Esophagus squamous epithelium (tissue), 5 donors: ENCODE measurements around the gene GPR18. TPM values are rescaled to one million over a fixed set of nuclear protein-coding genes. Genes with fewer than 3 reads are reported as not detected.
A peak's percentile ranks its signal among the peaks of the same experiment; 100 is the strongest.

ENCODE experiments used
- DNase-seq: peaks from one replicate; lab custom pipeline; 2025; lab: John Stamatoyannopoulos, UW
- H3K27ac ChIP-seq, 4 donors: fragments of 200-600 bp; sonication (generic); one replicate each; pipeline ENCODE4 v1.5.1; 2016 to 2019; ENCODE audit warnings: mild to moderate bottlenecking in 1 of 4
- H3K27me3 ChIP-seq, 4 donors: fragments of 200-600 bp; sonication (generic); 1 replicate in 3 of 4; 2 replicates in 1 of 4; pipeline versions ENCODE4 v1.5.1 to v1.6.0; 2017 to 2021; ENCODE audit warnings: antibody characterized with exemption in 1 of 4
- H3K36me3 ChIP-seq, 3 donors: fragments of 200-600 bp; sonication (generic); one replicate each; pipeline ENCODE4 v1.5.1; 2016 to 2019
- H3K4me1 ChIP-seq, 3 donors: fragments of 200-600 bp; sonication (generic); one replicate each; pipeline ENCODE4 v1.5.1; 2017 to 2019
- H3K4me3 ChIP-seq, 4 donors: fragments of 200-600 bp; sonication (generic); 1 replicate in 3 of 4; 2 replicates in 1 of 4; pipeline ENCODE4 v1.5.1; 2016 to 2019; ENCODE audit warnings: mild to moderate bottlenecking in 2 of 4, moderate library complexity in 1 of 4
- H3K9me3 ChIP-seq, 3 donors: fragments of 200-600 bp; sonication (generic); one replicate each; pipeline ENCODE4 v1.5.1; 2016 to 2019
- CTCF ChIP-seq, 6 experiments: fragments of 450-650 bp in 4 of 6; fragments of 200-600 bp in 2 of 6; sonication (generic) in 2 of 6; IDR thresholded peaks; one replicate each; pipeline ENCODE4 v1.5.1; 2016 to 2019; ENCODE audit warnings: antibody characterized with exemption in 6 of 6, mild to moderate bottlenecking in 4 of 6, moderate library complexity in 4 of 6
- POLR2A ChIP-seq, 4 donors: fragments of 450-650 bp; IDR thresholded peaks; one replicate each; pipeline ENCODE4 v1.6.1; 2017; ENCODE audit warnings: antibody characterized with exemption in 4 of 4, mild to moderate bottlenecking in 4 of 4, moderate library complexity in 3 of 4
- WGBS, 2 donors: methylation state at CpG; one replicate each; pipeline ENCODE4 v1.1.5; 2018; 5-methylcytosine and 5-hydroxymethylcytosine counted together
- intact Hi-C: fragments of 100-400 bp; cut with DNase I; formaldehyde crosslinking; loops from one replicate; pipeline ENCODE4 v1.15.0; 2022
- total RNA-seq, 4 donors: library from RNA; depleted of rRNA; stranded (reverse); fragments of >200 nt; gene quantifications; one replicate each; pipeline ENCODE4 v1.1.0, GENCODE V29; 2016
- donor health status: DM: yes; HTN: yes; CAD: no.

Gene GPR18
- total RNA-seq, 4 donors from 2014 or later: 0.19 TPM; not detected in 3

DNA sequence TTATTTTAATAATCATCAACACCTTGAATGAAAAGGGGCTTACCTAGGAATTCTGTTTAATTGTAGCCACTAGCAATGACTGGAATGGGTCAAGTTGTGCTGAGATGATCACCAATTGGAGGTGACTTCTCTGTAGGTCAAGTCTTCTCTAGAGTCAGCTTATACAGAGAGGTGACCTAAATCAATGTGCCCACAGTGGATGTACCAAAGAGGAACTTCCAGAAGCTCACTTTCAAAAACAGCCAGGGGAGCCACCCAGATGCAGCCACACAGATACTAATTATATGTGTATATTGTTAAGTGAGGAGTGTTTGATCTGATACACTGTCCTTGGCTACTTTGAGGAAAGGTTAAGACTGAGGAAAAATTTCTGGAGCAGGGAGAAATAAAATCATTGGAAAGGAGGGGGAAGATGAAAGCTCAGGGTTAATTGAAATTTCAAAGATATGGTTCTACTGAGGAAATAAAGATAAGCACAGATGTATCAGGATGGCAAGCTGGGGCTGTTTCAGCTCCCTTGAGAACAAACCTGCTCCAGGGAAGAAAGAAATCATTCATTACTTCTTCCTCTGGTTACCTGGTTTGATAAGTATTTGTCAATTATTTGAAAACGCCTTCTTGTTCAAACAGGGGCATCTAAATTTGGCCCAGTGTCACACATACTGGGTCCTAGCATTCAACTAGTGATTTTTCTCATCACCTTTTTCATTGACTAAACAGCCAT lies 43.9 kb upstream of the GPR18 start:
- intact Hi-C loops: no loop called here
- Histone ChIP-seq H3K4me1 (peaks cover 0 to 17% (median 0%) of the 10 kb centered on the region in 3 donors), H3K9me3 (no peaks in the 10 kb centered on the region), H3K27ac (peak overlapping the region in 3 of 4 donors; percentile 18 to 72 (median 22)), H3K4me3 (no peak overlapping the region), H3K27me3 (no peaks in the 10 kb centered on the region), H3K36me3 (peaks cover 0 to 14% (median 0%) of the 10 kb centered on the region in 3 donors)
- WGBS, 2 donors: 79 to 94% methylated on average over 1 of the region's 1 CpG
- TF ChIP-seq CTCF (IDR thresholded peaks at IDR 0.05) (no peak), POLR2A (IDR thresholded peaks at IDR 0.05) (no peak)
- no peak for DNase-seq

- DNase-seq: no peak
- peaks cover 0 to 8% (median 0%) of the 10 kb centered on the region in 3 donors for H3K4me1 ChIP-seq
- no peaks in the 10 kb centered on the region for H3K27me3 ChIP-seq
- peaks cover 0 to 14% (median 0%) of the 10 kb centered on the region in 3 donors for H3K36me3 ChIP-seq
- no peak for TF ChIP-seq CTCF (IDR thresholded peaks at IDR 0.05)
- TF ChIP-seq POLR2A (IDR thresholded peaks at IDR 0.05): no peak
- no peak overlapping the region for H3K4me3 ChIP-seq
- H3K27ac ChIP-seq: peak overlapping the region; percentile 22 to 36 (median 30)
- intact Hi-C loops: no loop called here
- 76 to 83% methylated on average over 7 of the region's 7 CpGs for WGBS, 2 donors
- no peaks in the 10 kb centered on the region for H3K9me3 ChIP-seq
These were observed 43.1 kb upstream of the GPR18 start for GRCh38 chr13:99301056-99301838.

GRCh38 chr13:99299920-99300341 lies 41.8 kb upstream of the GPR18 start:
- Histone ChIP-seq H3K36me3 (peaks cover 0 to 14% (median 0%) of the 10 kb centered on the region in 3 donors), H3K9me3 (no peaks in the 10 kb centered on the region), H3K4me1 (peaks cover 0 to 11% (median 0%) of the 10 kb centered on the region in 3 donors), H3K27me3 (no peaks in the 10 kb centered on the region), H3K4me3 (no peak overlapping the region), H3K27ac (no peak overlapping the region)
- 75 to 78% methylated on average over 4 of the region's 4 CpGs for WGBS, 2 donors
- intact Hi-C loops: no loop called here
- no peak for DNase-seq
- no peak for TF ChIP-seq POLR2A (IDR thresholded peaks at IDR 0.05)
- TF ChIP-seq CTCF (IDR thresholded peaks at IDR 0.05): no peak

- WGBS, 2 donors: 75 to 90% methylated on average over 4 of the region's 4 CpGs
- Histone ChIP-seq H3K36me3 (peaks cover 0 to 14% (median 0%) of the 10 kb centered on the region in 3 donors), H3K9me3 (no peaks in the 10 kb centered on the region), H3K27ac (no peak overlapping the region), H3K4me1 (peaks cover 0 to 15% (median 0%) of the 10 kb centered on the region in 3 donors), H3K27me3 (no peaks in the 10 kb centered on the region), H3K4me3 (no peak overlapping the region)
- intact Hi-C loops: no loop called here
- no peak for TF ChIP-seq POLR2A (IDR thresholded peaks at IDR 0.05)
- DNase-seq: no peak
These were observed 41.2 kb upstream of the GPR18 start for GRCh38 chr13:99299256-99299919.

DNA sequence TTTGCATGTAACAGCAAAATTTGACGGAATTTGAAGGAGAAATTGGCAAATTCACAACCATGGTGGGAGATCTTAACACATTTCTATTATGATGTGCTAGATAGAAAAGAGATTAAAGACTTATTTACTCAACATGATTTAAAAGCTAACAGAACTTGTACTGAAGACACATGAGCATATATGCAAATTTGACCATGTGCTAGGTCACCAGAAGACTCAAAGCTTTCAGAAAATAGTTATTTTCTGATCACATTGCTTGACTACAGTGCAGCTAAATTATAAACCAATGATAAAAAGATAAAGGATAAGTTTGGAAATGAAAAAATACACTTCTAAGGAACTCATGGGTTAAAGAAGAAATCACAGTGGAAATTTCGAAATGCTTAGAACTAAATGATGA lies 39.9 kb upstream of the GPR18 start:
- peaks cover 0 to 8% (median 0%) of the 10 kb centered on the region in 3 donors for H3K36me3 ChIP-seq
- H3K27me3 ChIP-seq: no peaks in the 10 kb centered on the region
- TF ChIP-seq CTCF (IDR thresholded peaks at IDR 0.05) (no peak), POLR2A (IDR thresholded peaks at IDR 0.05) (no peak)
- intact Hi-C loops: no loop called here
- no peak overlapping the region for H3K27ac ChIP-seq
- DNase-seq: no peak
- H3K9me3 ChIP-seq: no peaks in the 10 kb centered on the region
- 67 to 80% methylated on average over 2 of the region's 2 CpGs for WGBS, 2 donors
- peaks cover 0 to 16% (median 0%) of the 10 kb centered on the region in 3 donors for H3K4me1 ChIP-seq
- H3K4me3 ChIP-seq: no peak overlapping the region
